ENCODE measurements around the gene FOXP1.

FOXP1 gene

GRCh38 chr3:71045917-71046282 lies 537.6 kb downstream of the FOXP1 start:
- H3K4me3 ChIP-seq (ENCODE audit: low read depth, low read length): no peak overlapping the region
- no peak for TF ChIP-seq CTCF (IDR thresholded peaks at IDR 0.05; ENCODE audit: low read depth, low read length, missing control alignments)
- no peak for DNase-seq (ENCODE audit: low read depth)

- no peak overlapping the region for H3K4me3 ChIP-seq (ENCODE audit: low read depth, low read length)
- TF ChIP-seq CTCF (IDR thresholded peaks at IDR 0.05; ENCODE audit: low read depth, low read length, missing control alignments): no peak
- DNase-seq (ENCODE audit: low read depth): no peak
Observed at GRCh38 chr3:71045212-71045916, 538.2 kb downstream of the FOXP1 start.

- H3K4me3 ChIP-seq (ENCODE audit: low read depth, low read length): no peak overlapping the region
- no peak for DNase-seq (ENCODE audit: low read depth)
Observed at GRCh38 chr3:71042759-71043158, 540.8 kb downstream of the FOXP1 start.

GRCh38 chr3:71041371-71041770 lies 542.2 kb downstream of the FOXP1 start:
- no peak overlapping the region for H3K4me3 ChIP-seq (ENCODE audit: low read depth, low read length)
- TF ChIP-seq CTCF (IDR thresholded peaks at IDR 0.05; ENCODE audit: low read depth, low read length, missing control alignments): no peak
- DNase-seq (ENCODE audit: low read depth): no peak

More at GRCh38 chr3:71042759-71043158, 540.8 kb downstream of the FOXP1 start:
- TF ChIP-seq CTCF (IDR thresholded peaks at IDR 0.05; ENCODE audit: low read depth, low read length, missing control alignments): no peak

GRCh38 chr3:71039332-71039731 lies 544.2 kb downstream of the FOXP1 start:
- TF ChIP-seq CTCF (IDR thresholded peaks at IDR 0.05; ENCODE audit: low read depth, low read length, missing control alignments): no peak
- DNase-seq (ENCODE audit: low read depth): no peak

GRCh38 chr3:71037775-71038174 lies 545.8 kb downstream of the FOXP1 start:
- DNase-seq (ENCODE audit: low read depth): no peak
- TF ChIP-seq CTCF (IDR thresholded peaks at IDR 0.05; ENCODE audit: low read depth, low read length, missing control alignments): no peak
- no peak overlapping the region for H3K4me3 ChIP-seq (ENCODE audit: low read depth, low read length)

More at GRCh38 chr3:71039332-71039731, 544.2 kb downstream of the FOXP1 start:
- H3K4me3 ChIP-seq (ENCODE audit: low read depth, low read length): no peak overlapping the region

GRCh38 chr3:71035886-71036285 lies 547.6 kb downstream of the FOXP1 start:
- TF ChIP-seq CTCF (IDR thresholded peaks at IDR 0.05; ENCODE audit: low read depth, low read length, missing control alignments): no peak
- no peak for DNase-seq (ENCODE audit: low read depth)
- no peak overlapping the region for H3K4me3 ChIP-seq (ENCODE audit: low read depth, low read length)

Measured in GM12864 (cell line).